ENCODE measurements around the gene FBXO48. TPM values are rescaled to one million over a fixed set of nuclear protein-coding genes. Genes with fewer than 3 reads are reported as not detected.

FBXO48 gene
- total and polyA plus RNA-seq, 2 experiments from 2014 or later: 1.1 to 1.3 TPM

DNA sequence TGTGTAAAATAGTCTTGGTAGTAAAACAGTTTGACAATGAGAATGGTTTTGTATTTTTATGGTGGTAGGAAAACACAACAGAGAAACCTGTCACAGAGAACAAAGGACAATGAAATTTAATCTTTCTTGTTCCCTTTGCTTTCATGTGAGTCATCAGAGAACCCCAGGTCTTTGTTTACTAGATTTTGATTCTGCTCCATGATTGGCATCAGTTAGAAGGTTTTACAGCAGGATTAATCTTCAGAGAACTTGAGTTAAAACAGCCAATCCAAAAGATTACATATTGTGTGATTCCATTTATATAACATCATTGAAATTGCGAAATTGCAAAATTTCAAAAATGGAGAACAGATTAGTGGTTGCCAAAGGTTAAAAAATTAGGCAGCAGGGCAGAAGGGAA lies 2.8 kb upstream of the FBXO48 start:
- DNase-seq (ENCODE audit: low spot score) (no peak), ATAC-seq (no peak)
- Histone ChIP-seq H4K20me1 (replicated peaks; ENCODE audit: insufficient read depth) (peaks cover 4% of the 10 kb centered on the region; the same call in 1 of the 2 replicates), H3K27me3 (ENCODE audit: insufficient read depth) (no peaks in the 10 kb centered on the region), H3K27ac (ENCODE audit: low read depth) (no peak overlapping the region), H2AFZ (no peak overlapping the region), H3K79me2 (replicated peaks; ENCODE audit: insufficient read depth) (peaks cover 31% of the 10 kb centered on the region), H3K4me2 (no peak overlapping the region), H3K4me3 (no peak overlapping the region), H3K9me2 (ENCODE audit: insufficient read depth) (no peaks in the 10 kb centered on the region), H3K36me3 (ENCODE audit: insufficient read depth) (no peaks in the 10 kb centered on the region), H3K4me1 (ENCODE audit: insufficient read depth) (peaks cover 9% of the 10 kb centered on the region; the same call in 1 of the 2 replicates), H3F3A (replicated peaks; ENCODE audit: low read depth) (no peaks in the 10 kb centered on the region)
- H3K27ac Mint-ChIP-seq: no peak overlapping the region
- H3K36me3 Mint-ChIP-seq (ENCODE audit: low read depth): no peaks in the 10 kb centered on the region
- TF ChIP-seq, protein P1, sequence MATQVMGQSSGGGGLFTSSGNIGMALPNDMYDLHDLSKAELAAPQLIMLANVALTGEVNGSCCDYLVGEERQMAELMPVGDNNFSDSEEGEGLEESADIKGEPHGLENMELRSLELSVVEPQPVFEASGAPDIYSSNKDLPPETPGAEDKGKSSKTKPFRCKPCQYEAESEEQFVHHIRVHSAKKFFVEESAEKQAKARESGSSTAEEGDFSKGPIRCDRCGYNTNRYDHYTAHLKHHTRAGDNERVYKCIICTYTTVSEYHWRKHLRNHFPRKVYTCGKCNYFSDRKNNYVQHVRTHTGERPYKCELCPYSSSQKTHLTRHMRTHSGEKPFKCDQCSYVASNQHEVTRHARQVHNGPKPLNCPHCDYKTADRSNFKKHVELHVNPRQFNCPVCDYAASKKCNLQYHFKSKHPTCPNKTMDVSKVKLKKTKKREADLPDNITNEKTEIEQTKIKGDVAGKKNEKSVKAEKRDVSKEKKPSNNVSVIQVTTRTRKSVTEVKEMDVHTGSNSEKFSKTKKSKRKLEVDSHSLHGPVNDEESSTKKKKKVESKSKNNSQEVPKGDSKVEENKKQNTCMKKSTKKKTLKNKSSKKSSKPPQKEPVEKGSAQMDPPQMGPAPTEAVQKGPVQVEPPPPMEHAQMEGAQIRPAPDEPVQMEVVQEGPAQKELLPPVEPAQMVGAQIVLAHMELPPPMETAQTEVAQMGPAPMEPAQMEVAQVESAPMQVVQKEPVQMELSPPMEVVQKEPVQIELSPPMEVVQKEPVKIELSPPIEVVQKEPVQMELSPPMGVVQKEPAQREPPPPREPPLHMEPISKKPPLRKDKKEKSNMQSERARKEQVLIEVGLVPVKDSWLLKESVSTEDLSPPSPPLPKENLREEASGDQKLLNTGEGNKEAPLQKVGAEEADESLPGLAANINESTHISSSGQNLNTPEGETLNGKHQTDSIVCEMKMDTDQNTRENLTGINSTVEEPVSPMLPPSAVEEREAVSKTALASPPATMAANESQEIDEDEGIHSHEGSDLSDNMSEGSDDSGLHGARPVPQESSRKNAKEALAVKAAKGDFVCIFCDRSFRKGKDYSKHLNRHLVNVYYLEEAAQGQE (IDR thresholded peaks at IDR 0.05; ENCODE audit: unreplicated experiment): no peak
- TF ChIP-seq, protein P2, sequence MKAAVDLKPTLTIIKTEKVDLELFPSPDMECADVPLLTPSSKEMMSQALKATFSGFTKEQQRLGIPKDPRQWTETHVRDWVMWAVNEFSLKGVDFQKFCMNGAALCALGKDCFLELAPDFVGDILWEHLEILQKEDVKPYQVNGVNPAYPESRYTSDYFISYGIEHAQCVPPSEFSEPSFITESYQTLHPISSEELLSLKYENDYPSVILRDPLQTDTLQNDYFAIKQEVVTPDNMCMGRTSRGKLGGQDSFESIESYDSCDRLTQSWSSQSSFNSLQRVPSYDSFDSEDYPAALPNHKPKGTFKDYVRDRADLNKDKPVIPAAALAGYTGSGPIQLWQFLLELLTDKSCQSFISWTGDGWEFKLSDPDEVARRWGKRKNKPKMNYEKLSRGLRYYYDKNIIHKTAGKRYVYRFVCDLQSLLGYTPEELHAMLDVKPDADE (IDR thresholded peaks at IDR 0.05): no peak
- TF ChIP-seq ZNF331 (CRISPR knock-in tag; IDR thresholded peaks at IDR 0.05; ENCODE audit: low read depth): no peak
- TF ChIP-seq, protein P3, sequence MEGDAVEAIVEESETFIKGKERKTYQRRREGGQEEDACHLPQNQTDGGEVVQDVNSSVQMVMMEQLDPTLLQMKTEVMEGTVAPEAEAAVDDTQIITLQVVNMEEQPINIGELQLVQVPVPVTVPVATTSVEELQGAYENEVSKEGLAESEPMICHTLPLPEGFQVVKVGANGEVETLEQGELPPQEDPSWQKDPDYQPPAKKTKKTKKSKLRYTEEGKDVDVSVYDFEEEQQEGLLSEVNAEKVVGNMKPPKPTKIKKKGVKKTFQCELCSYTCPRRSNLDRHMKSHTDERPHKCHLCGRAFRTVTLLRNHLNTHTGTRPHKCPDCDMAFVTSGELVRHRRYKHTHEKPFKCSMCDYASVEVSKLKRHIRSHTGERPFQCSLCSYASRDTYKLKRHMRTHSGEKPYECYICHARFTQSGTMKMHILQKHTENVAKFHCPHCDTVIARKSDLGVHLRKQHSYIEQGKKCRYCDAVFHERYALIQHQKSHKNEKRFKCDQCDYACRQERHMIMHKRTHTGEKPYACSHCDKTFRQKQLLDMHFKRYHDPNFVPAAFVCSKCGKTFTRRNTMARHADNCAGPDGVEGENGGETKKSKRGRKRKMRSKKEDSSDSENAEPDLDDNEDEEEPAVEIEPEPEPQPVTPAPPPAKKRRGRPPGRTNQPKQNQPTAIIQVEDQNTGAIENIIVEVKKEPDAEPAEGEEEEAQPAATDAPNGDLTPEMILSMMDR (conservative IDR thresholded peaks at IDR 0.05; ENCODE audit: low read depth in 2 of 2): no peak
- TF ChIP-seq, protein P4, sequence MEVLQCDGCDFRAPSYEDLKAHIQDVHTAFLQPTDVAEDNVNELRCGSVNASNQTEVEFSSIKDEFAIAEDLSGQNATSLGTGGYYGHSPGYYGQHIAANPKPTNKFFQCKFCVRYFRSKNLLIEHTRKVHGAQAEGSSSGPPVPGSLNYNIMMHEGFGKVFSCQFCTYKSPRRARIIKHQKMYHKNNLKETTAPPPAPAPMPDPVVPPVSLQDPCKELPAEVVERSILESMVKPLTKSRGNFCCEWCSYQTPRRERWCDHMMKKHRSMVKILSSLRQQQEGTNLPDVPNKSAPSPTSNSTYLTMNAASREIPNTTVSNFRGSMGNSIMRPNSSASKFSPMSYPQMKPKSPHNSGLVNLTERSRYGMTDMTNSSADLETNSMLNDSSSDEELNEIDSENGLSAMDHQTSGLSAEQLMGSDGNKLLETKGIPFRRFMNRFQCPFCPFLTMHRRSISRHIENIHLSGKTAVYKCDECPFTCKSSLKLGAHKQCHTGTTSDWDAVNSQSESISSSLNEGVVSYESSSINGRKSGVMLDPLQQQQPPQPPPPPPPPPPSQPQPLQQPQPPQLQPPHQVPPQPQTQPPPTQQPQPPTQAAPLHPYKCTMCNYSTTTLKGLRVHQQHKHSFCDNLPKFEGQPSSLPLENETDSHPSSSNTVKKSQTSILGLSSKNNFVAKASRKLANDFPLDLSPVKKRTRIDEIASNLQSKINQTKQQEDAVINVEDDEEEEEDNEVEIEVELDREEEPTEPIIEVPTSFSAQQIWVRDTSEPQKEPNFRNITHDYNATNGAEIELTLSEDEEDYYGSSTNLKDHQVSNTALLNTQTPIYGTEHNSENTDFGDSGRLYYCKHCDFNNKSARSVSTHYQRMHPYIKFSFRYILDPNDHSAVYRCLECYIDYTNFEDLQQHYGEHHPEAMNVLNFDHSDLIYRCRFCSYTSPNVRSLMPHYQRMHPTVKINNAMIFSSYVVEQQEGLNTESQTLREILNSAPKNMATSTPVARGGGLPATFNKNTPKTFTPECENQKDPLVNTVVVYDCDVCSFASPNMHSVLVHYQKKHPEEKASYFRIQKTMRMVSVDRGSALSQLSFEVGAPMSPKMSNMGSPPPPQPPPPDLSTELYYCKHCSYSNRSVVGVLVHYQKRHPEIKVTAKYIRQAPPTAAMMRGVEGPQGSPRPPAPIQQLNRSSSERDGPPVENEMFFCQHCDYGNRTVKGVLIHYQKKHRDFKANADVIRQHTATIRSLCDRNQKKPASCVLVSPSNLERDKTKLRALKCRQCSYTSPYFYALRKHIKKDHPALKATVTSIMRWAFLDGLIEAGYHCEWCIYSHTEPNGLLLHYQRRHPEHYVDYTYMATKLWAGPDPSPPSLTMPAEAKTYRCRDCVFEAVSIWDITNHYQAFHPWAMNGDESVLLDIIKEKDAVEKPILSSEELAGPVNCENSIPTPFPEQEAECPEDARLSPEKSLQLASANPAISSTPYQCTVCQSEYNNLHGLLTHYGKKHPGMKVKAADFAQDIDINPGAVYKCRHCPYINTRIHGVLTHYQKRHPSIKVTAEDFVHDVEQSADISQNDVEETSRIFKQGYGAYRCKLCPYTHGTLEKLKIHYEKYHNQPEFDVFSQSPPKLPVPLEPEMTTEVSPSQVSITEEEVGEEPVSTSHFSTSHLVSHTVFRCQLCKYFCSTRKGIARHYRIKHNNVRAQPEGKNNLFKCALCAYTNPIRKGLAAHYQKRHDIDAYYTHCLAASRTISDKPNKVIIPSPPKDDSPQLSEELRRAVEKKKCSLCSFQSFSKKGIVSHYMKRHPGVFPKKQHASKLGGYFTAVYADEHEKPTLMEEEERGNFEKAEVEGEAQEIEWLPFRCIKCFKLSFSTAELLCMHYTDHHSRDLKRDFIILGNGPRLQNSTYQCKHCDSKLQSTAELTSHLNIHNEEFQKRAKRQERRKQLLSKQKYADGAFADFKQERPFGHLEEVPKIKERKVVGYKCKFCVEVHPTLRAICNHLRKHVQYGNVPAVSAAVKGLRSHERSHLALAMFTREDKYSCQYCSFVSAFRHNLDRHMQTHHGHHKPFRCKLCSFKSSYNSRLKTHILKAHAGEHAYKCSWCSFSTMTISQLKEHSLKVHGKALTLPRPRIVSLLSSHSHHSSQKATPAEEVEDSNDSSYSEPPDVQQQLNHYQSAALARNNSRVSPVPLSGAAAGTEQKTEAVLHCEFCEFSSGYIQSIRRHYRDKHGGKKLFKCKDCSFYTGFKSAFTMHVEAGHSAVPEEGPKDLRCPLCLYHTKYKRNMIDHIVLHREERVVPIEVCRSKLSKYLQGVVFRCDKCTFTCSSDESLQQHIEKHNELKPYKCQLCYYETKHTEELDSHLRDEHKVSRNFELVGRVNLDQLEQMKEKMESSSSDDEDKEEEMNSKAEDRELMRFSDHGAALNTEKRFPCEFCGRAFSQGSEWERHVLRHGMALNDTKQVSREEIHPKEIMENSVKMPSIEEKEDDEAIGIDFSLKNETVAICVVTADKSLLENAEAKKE (CRISPR knock-in tag; IDR thresholded peaks at IDR 0.05): no peak
- no peak for TF ChIP-seq EZH2 (IDR thresholded peaks at IDR 0.05; ENCODE audit: low read depth, unreplicated experiment)
- no peak for TF ChIP-seq CREB1 (CRISPR knock-in tag; IDR thresholded peaks at IDR 0.05; ENCODE audit: low read depth)
- no peak for TF ChIP-seq STAT1 (IDR thresholded peaks at IDR 0.05; ENCODE audit: unreplicated experiment)
- no peak for TF ChIP-seq JUNB (IDR thresholded peaks at IDR 0.05; ENCODE audit: unreplicated experiment)
- no peak for TF ChIP-seq ZNF114 (CRISPR knock-in tag; IDR thresholded peaks at IDR 0.05)
- TF ChIP-seq NANOG (IDR thresholded peaks at IDR 0.05; ENCODE audit: borderline replicate concordance): no peak
- H3K27me3 Mint-ChIP-seq (ENCODE audit: insufficient read depth, low read depth, poor library complexity): no peaks in the 10 kb centered on the region
- H3K4me3 Mint-ChIP-seq: no peak overlapping the region
- H3K9me3 Mint-ChIP-seq: no peaks in the 10 kb centered on the region
- peaks cover 11% of the 10 kb centered on the region; the same call in 2 of the 3 replicates for H3K4me1 Mint-ChIP-seq
